ENCODE results near the gene ASF1B.

Gene ASF1B

GRCh38 chr19:14127929-14128509, 8.4 kb downstream of the ASF1B start:
- no peak for DNase-seq

DNA sequence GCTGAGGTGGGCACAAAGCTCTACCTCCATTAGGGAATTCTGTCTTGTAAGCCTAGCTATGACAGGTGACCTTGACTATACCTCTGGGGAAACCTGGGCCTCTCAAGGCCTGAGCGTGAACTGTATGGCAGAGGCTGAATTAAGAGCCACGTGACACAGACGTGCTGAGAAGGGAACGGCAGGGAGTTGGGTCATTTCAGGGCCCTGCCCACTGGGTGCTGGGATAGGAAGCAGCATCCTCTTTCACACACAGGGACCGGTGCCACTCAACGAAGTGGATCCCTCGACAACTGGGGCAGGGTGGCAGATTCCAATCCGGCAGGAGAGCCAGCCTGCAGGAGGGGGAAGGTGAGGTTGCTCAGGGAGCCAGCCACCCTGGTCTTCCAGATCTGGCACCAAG, 9.2 kb downstream of the ASF1B start:
- no peak for DNase-seq

DNA sequence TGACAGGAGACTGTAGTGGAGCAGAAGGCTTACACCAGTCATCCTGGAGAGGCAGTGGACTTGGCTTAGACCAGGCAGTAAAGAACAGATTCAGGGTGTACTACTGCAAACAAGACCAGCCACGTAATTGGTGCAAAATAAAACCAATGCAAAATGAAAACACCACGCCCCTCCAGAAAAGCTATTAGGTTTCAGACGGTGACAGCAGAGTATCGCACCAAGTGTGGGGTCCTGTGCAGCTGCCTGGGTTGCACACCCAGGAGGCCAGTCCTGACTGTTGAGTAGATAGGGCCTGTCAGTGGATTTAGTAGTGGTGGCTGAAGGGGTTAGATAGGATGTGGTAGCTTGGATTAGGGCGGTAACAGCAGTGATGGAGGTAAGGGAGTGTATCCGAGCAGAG, 13.5 kb downstream of the ASF1B start:
- DNase-seq: no peak

DNA sequence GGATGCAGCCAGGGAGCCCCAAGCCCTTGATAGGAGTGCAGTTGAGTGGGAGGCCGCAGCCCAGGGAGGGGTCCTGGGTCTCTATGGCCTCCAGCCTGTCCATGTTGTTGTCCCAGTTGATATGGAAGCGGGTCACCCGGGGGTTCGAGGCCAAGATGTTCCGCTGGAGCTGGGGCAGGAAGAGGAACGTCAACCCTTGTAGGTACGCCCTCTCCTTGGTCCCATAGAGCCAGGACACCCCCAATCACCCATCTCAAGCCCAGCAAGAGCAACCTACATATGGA, 15.9 kb downstream of the ASF1B start:
- DNase-seq: no peak

DNA sequence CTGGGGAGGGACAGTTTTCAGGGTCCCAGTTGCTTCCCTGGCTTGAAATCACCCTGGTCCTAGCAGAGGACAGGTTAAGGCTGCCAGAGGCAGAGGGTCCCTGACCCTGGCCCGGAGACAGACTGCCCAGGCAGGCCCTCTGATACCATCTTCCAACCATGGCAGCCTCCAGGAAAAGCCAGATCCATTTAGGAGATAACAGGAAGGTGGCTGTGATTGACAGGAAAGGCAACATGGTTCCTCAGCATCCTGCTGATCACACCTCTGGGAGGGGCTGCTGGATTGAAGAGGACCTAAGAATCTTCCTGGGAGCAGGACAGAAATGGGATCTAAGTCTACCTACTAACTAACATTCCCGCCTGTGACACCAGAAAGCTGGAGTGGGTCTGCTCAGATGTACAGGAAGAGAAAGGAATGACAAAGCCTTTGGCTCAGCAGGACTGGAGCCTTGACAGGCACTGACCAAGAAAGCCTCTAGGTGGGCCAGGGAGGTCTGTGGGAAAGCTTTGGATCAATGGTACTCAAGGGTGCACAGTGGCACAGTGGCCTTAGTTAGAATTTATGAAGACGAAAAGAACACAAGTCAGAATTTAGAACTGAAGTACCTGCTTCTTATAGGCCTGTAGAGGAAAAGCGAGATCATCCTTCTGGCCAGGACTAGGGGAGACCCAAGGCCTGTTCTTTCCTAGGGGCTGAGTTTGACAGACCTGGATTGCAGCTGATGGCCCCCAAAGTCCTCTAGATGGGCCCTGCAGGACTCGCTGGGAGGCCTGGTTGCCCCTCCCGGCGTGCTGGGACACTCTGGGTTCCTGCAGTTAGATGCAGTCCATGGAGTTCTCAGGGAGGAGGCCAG, 16.5 kb downstream of the ASF1B start:
- DNase-seq: no peak

- DNase-seq: no peak
Observed at GRCh38 chr19:14119146-14119545, 17.2 kb downstream of the ASF1B start.

GRCh38 chr19:14118165-14119051, 18.0 kb downstream of the ASF1B start:
- DNase-seq: peak; percentile 67

DNA sequence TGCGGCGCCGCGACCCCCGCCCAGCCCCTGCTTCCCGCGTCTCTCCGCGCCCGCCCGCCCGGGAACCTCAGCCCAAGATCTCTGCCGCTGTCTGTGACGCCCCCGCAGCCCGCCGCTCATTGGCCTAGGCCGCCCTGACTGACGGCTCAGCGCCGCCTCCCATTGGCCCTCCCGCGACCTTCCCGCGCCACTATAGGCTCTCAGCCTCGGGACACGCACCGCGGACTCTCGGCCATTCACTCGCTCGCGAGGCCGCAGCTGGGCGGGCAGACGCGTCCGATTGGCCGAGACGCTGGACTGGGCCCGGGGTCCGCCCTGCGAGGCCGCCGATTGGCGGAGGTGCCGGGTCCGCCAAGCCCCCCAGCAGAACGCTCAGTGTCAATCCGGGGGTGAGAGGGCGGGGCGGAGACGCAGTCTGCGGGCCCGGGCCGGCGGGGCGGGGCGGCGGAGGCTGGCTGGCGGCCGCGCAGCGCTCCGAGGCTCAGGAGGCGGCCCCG, 18.7 kb downstream of the ASF1B start, which contains the start of gene PRKACA:
TSS of gene PRKACA (minus strand) at position 95 of the 497 bp plus-strand sequence. CDS start 215 bp downstream, outside the sequence.
- peak; percentile 99 for DNase-seq

DNA sequence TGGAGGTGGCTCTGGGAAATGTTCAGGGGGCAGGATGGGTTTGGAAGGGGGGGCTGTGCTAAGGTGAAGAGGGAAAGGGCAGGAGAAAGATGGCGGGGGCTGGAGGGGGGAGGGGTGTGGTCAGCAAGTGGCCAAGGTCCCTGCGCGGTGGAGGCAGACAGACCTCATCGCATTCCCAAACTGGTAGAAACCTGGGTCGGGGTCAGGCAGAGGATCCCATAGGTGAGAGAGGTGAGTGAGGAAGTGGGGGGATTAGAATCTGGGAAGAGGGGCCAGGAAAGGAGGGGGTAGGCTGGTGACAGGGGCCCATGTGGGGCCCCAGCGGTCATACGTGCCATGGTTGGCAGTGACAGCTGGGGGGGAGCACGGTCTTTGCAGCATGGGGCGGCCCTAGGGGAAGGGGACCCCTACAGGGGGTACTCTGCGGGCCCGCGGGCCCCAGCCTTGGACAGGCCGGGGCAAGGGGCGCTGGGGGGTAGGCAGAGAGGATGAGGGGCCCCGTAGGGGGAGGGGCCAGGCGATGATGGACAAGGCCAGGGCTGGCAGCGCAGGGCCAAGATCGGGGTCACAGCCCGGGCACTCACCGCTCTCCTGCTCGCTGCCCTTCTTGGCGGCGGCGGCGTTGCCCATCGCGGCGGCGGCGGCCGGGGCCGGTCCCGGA, 19.3 kb downstream of the ASF1B start:
- peak; percentile 18 for DNase-seq

DNA sequence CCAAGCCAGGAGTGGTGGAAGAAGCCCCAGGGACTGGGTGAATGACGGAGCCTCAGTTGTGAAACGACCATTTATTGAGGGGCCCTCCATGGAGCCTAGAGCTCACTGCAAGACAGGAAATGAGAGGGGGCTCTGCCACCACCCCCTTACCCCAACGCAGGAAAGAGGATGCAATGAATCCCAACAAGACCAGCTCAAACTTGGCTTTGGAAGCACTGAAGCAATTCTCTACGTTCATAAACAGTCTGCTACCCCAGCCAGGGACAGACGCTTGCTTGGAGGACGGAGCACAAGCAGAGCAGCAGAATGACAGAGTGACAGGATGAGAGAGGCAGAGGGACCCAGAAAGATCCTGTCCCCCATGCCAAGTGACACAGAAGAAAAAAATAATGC, 19.9 kb downstream of the ASF1B start:
- no peak for DNase-seq

- DNase-seq: no peak
Observed at GRCh38 chr19:14115756-14116155, 20.6 kb downstream of the ASF1B start.

DNA sequence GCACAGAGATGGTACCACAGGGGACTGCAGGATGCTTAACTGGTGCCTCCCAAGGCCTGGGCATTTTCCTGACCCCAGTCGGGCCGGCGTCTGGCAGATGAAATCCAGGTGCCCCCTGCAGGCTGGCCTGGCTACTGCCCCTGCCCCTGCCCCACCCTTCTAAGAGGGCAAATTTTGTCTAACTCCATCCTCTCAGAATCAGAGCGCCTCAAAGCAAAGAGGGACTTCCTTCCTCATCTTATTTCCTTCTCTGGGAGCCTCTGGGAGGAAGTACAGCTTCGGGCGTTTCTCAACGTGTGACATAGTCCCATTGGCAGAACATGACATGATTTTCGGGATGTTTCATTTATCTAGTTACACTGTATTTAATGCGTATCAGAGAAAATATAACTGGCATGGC, 21.5 kb downstream of the ASF1B start:
- peak; percentile 63 for DNase-seq

DNA sequence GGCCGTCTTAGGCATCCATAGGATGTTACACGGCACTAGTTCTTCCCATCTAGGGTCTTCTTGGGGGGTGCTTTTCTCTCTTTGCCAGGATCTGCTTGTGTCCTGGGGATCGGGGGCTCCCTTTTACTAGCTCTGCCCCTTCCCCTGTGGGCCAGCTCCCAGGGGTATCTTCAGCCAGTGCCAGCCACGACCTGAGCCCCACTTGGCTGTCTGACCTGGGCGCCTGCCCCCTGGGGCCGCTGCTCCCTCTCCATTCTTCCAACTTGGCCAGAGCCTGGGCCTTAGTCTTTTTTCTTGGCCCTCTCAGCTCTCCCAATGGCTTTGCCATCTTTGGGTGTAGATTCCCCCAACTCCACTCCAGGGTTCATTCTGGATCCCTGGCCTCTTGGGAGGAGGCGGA, 21.9 kb downstream of the ASF1B start:
- DNase-seq: no peak

DNA sequence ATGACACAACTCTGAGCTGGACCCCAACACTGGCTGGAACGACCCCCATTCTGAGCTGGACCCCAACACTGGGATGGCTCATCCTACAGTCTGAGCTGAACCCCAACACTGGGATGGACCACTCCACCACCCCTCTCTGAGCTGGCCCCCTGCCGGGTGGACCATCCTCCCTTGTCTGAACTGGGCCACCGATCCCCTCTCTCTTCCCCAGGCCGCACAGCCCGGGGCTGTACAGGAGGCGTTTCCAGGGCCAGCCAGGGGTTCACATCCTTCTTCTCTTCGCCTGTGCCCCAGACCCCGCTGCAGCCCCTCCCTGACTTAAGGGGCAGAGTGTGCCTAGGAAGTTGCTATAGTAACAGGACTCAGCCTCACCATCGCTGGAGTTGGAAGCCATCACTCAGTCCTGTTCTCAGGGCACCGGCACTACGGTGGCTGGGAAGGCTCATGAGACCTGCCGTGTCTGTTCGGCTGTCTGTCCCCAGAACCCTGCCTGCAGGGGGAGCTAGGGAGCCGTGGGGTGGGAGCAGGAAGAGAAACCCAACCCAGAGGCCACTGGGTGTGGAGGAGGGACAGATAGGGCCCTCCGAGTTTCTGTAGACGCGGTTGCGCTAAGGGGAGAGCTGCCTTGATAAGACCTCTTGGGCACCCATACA, 22.5 kb downstream of the ASF1B start:
- DNase-seq: peak; percentile 49

GRCh38 chr19:14112809-14113385, 23.5 kb downstream of the ASF1B start:
- DNase-seq: no peak

DNA sequence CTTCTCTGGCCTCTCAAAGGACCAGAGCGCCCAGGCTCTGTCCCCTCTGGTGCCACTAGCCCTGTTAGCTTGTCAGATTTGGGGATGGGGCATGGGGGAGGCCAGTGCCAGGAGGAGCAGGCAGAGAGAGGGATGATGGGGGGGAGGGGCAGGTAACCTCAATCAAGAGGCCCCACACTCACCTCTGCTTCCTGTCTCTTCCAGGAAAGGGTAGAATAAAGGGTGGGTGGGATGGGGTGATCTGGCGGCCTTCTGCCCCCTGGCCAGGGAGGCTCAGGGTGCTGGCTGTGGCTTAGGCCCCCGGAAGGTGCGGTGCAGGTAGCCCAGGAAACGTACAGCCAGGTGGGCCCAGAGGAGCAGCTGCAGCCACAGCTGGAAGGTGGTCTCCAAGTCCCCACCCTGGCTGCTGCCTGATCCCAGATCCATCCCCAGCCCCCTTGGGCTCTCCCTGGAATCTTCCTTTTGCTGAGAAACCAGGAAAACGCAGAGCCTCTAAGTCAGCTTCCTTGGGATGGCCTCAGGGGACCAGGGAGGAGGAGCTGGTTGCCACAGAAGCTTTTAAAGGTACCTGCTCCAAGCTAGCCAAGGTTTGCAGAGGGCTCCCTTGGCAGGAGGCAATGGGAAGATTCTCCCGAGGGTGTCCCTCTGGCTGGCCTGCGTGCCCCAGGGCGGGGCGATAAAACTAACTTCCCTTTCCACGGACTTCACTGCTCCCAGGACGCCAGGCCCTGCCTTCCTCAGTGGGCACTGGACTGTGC, 24.2 kb downstream of the ASF1B start:
- no peak for DNase-seq

- no peak for DNase-seq
Observed at GRCh38 chr19:14111486-14111885, 24.9 kb downstream of the ASF1B start.

GRCh38 chr19:14110650-14111049, 25.7 kb downstream of the ASF1B start:
- no peak for DNase-seq

GRCh38 chr19:14107581-14108461, 28.6 kb downstream of the ASF1B start:
- no peak for DNase-seq

DNA sequence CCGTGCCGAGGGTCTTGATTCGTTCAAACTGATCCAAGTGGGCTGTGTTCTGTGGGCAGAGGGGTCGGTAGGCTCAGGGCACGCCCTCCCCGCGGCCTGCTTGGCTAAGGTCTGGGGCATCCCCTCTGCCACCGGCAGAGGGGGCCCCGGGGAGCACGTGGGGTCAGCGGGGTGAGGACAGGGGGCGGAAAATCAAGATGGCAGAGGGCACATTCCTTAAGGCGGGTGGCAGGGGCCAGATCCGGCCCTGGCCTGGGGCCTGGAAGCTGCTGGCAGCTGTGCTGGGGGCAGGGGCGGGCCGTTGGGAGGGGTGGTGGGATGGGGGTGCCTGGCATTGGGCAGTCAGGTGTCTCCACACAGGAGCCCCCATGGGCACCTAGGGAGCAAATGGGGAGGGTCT, 29.5 kb downstream of the ASF1B start:
- DNase-seq: no peak
